PC-9 (cell line): ENCODE data around the gene CISTR. TPM values are rescaled to one million over a fixed set of nuclear protein-coding genes. Genes with fewer than 3 reads are reported as not detected.

ENCODE experiments used
- BruUV-seq: library from RNA; stranded (reverse); fragments of 400-500 nt; replicated peaks from 2 replicates; lab custom pipeline; 2021; lab: Mats Ljungman, UMichigan
- CTCF ChIA-PET: fragments of 300-600 bp; sonication (Branson Sonifier 250); formaldehyde crosslinking; loops from one replicate; lab custom pipeline; 2022; ENCODE audit warnings: antibody characterized with exemption; lab: Charles Lee
- POLR2A ChIA-PET: fragments of 300-600 bp; sonication (Branson Sonifier 250); formaldehyde crosslinking; loops from one replicate; lab custom pipeline; 2022; ENCODE audit warnings: antibody characterized with exemption; ENCODE audit not compliant: unreplicated experiment; lab: Charles Lee
- DNase-seq, 2 experiments: peaks; one replicate each; pipeline versions ENCODE4 v3.0.0 to v3.0.0-alpha.2; 2015 to 2022; ENCODE audit warnings: mixed read lengths in 1 of 2
- H2AFZ ChIP-seq: fragments of 200-600 bp; sonication (generic); 2 replicates; pipeline ENCODE4 v1.8.1; 2017; ENCODE audit warnings: antibody characterized with exemption
- H3F3A ChIP-seq: fragments of 200-600 bp; sonication (generic); 2 replicates; pipeline ENCODE4 v1.8.1; 2017; ENCODE audit warnings: antibody characterized with exemption, mild to moderate bottlenecking, low read depth; ENCODE audit not compliant: insufficient read depth
- H3K27ac ChIP-seq: fragments of 200-600 bp; sonication (generic); 2 replicates; pipeline ENCODE4 v1.6.1; 2016; ENCODE audit warnings: mixed run types
- H3K27me3 ChIP-seq: fragments of 200-600 bp; sonication (generic); 2 replicates; pipeline ENCODE4 v1.6.1; 2016; ENCODE audit warnings: low read depth, mixed run types; ENCODE audit not compliant: insufficient read depth
- H3K36me3 ChIP-seq: fragments of 200-600 bp; sonication (generic); 2 replicates; pipeline ENCODE4 v1.6.1; 2016; ENCODE audit warnings: low read depth, mixed run types
- H3K4me1 ChIP-seq: fragments of 200-600 bp; sonication (generic); replicated peaks from 2 replicates; pipeline ENCODE4 v1.6.1; 2016; ENCODE audit warnings: mixed run types; ENCODE audit not compliant: insufficient read depth
- H3K4me2 ChIP-seq: fragments of 200-600 bp; sonication (generic); 2 replicates; pipeline ENCODE4 v1.6.1; 2017; ENCODE audit warnings: mixed run types
- H3K4me3 ChIP-seq: fragments of 200-600 bp; sonication (generic); 2 replicates; pipeline ENCODE4 v1.6.1; 2016; ENCODE audit warnings: mixed run types
- H3K79me2 ChIP-seq: fragments of 200-600 bp; sonication (generic); 2 replicates; pipeline ENCODE4 v1.6.1; 2017; ENCODE audit warnings: low read depth, mixed run types
- H3K9me2 ChIP-seq: fragments of 200-600 bp; sonication (generic); 2 replicates; pipeline ENCODE4 v1.8.1; 2017; ENCODE audit warnings: mild to moderate bottlenecking; ENCODE audit not compliant: insufficient read depth
- H3K9me3 ChIP-seq: fragments of 200-600 bp; sonication (generic); 2 replicates; pipeline ENCODE4 v1.8.1; 2016; ENCODE audit warnings: low read depth; ENCODE audit not compliant: insufficient read depth
- H4K20me1 ChIP-seq: fragments of 200-600 bp; sonication (generic); 2 replicates; pipeline ENCODE4 v1.8.1; 2017; ENCODE audit not compliant: insufficient read depth
- EZH2 ChIP-seq: fragments of 200-600 bp; sonication (generic); IDR thresholded peaks from 2 replicates; pipeline ENCODE4 v1.8.0; 2017; ENCODE audit warnings: antibody characterized with exemption, low read depth
- intact Hi-C: fragments of 100-400 bp; cut with micrococcal nuclease; formaldehyde crosslinking; loops from one replicate; pipeline ENCODE4 v1.10.0; 2022; ENCODE audit not compliant: unreplicated experiment
- total RNA-seq: library from RNA; stranded (reverse); gene quantifications from 2 replicates; pipeline ENCODE4 v1.2.3, GENCODE V29; 2021
- TF ChIP-seq, protein P1 (sequence below): fragments of 200-600 bp; sonication (generic); conservative IDR thresholded peaks from 2 replicates; pipeline ENCODE4 v1.6.1; 2017; ENCODE audit warnings: mixed run types, antibody characterized with exemption, mild to moderate bottlenecking, moderate library complexity

Gene CISTR
- total RNA-seq, 1 experiment from 2014 or later, result not detected

DNA sequence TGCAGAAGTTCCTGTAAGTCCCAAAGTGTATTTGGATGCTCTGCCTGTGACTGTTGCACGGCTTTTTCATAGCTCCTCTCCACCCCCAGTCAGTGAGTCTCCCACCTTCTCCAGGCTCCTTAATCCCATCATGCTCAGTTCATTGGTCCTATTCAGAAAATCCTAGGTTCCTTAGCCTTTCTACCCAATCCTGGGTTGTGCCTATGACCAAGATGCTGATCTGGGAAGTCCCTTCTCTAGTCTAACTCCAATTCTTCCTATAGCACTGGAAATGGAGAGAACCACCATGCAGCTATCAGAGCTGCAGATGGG, 7.7 kb downstream of the CISTR start:
- H4K20me1 ChIP-seq, result no peaks in the 10 kb centered on the region
- H3K9me3 ChIP-seq, result no peaks in the 10 kb centered on the region
- ChIA-PET POLR2A (interaction anchor here (0.6 kb wide), 1 partner anchor 115 kb away, joined by 7 read pairs; no protein-coding TSS in a partner anchor), CTCF (interaction anchor here (0.8 to 2.0 kb wide), 7 partner anchors 9 to 638 kb away, joined by 3 to 18 read pairs (median 5); partner anchors contain the start of gene CALCOCO1)
- H3K4me1 ChIP-seq, result no peaks in the 10 kb centered on the region
- TF ChIP-seq EZH2, result no peak
- TF ChIP-seq, protein P1, sequence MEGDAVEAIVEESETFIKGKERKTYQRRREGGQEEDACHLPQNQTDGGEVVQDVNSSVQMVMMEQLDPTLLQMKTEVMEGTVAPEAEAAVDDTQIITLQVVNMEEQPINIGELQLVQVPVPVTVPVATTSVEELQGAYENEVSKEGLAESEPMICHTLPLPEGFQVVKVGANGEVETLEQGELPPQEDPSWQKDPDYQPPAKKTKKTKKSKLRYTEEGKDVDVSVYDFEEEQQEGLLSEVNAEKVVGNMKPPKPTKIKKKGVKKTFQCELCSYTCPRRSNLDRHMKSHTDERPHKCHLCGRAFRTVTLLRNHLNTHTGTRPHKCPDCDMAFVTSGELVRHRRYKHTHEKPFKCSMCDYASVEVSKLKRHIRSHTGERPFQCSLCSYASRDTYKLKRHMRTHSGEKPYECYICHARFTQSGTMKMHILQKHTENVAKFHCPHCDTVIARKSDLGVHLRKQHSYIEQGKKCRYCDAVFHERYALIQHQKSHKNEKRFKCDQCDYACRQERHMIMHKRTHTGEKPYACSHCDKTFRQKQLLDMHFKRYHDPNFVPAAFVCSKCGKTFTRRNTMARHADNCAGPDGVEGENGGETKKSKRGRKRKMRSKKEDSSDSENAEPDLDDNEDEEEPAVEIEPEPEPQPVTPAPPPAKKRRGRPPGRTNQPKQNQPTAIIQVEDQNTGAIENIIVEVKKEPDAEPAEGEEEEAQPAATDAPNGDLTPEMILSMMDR, result no peak
- no peak overlapping the region for H3K4me3 ChIP-seq
- no peak overlapping the region for H3K4me2 ChIP-seq
- intact Hi-C loops, result no loop called here
- no peak overlapping the region for H2AFZ ChIP-seq
- H3K36me3 ChIP-seq, result no peaks in the 10 kb centered on the region
- H3K27ac ChIP-seq, result no peak overlapping the region
- no TSS peak for BruUV-seq
- no peaks in the 10 kb centered on the region for H3K79me2 ChIP-seq
- H3F3A ChIP-seq, result no peaks in the 10 kb centered on the region
- DNase-seq, result no peak
- H3K27me3 ChIP-seq, result peaks cover 16% of the 10 kb centered on the region
- no peaks in the 10 kb centered on the region for H3K9me2 ChIP-seq

DNA sequence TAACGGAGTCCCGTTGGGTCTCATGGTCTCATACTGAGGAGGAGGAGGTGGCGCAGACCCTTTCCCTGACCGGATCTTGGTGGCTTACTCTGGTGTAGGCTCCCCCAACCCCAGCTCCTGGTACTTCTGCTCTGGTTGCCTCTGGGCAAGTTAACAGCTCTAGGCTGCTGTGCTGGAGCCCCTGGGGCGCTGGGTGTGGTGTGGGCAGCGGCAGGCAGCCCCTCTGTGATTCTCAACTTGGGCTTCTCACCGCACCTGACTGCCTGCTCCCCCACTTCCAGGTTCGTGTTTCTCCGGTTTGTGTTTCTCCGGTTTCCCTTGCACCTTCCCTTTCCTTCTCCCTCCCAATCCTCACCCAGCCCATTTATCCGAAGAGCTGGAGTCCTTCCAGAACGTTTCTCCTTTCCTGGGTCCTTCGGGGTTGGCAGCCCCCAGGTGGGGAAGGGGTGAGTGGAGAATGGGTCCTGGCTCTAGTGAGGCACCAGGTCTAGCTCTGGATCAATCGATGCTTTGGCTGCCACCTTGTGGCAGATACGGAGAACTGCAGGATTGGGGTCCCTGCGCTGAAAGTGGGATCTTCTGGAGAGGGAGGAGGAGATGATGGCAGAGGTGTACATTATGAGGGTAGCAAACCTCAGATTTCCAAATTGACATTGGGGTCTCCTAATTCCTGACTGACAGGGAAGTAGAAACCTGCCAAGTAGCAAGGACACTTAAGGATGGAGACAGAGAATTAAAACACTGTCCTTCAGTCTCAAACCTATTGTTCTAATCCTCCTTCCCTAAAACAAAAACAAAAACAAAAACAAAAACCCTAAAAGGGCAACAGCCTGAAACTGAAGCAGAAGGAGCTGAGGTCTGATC, 8.3 kb downstream of the CISTR start:
- H3K4me2 ChIP-seq, result no peak overlapping the region
- peak; percentile 55 to 60 for DNase-seq
- intact Hi-C loops, result loop anchor here (1.0 kb wide), 2 partner anchors 42 to 200 kb away; no protein-coding TSS in a partner anchor
- H4K20me1 ChIP-seq, result no peaks in the 10 kb centered on the region
- ChIA-PET POLR2A (interaction anchor here (0.6 to 0.7 kb wide), 2 partner anchors 115 to 728 kb away, joined by 3 to 7 read pairs; no protein-coding TSS in a partner anchor), CTCF (interaction anchor here (0.6 to 2.0 kb wide), 9 partner anchors 8 to 638 kb away, joined by 3 to 18 read pairs (median 5); partner anchors contain the start of gene CALCOCO1)
- no peak overlapping the region for H3K27ac ChIP-seq
- H3K4me3 ChIP-seq, result no peak overlapping the region
- peaks cover 21% of the 10 kb centered on the region for H3K27me3 ChIP-seq
- H2AFZ ChIP-seq, result no peak overlapping the region
- H3K9me3 ChIP-seq, result no peaks in the 10 kb centered on the region
- H3K4me1 ChIP-seq, result no peaks in the 10 kb centered on the region
- no peaks in the 10 kb centered on the region for H3K9me2 ChIP-seq
- H3F3A ChIP-seq, result no peaks in the 10 kb centered on the region
- H3K36me3 ChIP-seq, result no peaks in the 10 kb centered on the region
- H3K79me2 ChIP-seq, result no peaks in the 10 kb centered on the region
- no peak for TF ChIP-seq EZH2
- TF ChIP-seq, protein P1, result peak; percentile 95
- BruUV-seq, result no TSS peak

DNA sequence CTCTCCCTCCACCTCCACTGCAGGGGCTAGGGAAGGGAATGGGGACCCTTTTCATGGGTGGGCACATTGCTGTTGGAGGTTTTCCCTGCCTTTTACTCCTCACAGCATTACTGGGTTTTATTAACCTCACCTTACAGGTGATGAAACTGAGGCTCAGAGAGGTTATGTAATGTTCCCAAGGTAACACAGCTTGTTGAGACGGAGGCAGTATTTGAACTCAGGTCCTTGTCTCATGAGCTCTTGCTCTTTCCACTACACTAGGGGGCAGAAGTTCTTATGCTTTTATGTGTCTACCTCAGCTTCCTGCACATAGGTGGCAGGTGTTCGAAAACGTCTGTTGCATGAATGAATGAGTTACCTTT, 11.7 kb downstream of the CISTR start:
- H3K27me3 ChIP-seq, result peaks cover 28% of the 10 kb centered on the region
- no peak overlapping the region for H3K27ac ChIP-seq
- CTCF ChIA-PET, result interaction anchor here (0.6 kb wide), 1 partner anchor 293 kb away, joined by 3 read pairs; the partner anchor contains the start of gene HOXC5
- no peaks in the 10 kb centered on the region for H3F3A ChIP-seq
- no peaks in the 10 kb centered on the region for H3K36me3 ChIP-seq
- intact Hi-C loops, result no loop called here
- H3K4me1 ChIP-seq, result no peaks in the 10 kb centered on the region
- TF ChIP-seq, protein P1, result no peak
- no peak for TF ChIP-seq EZH2
- no peak overlapping the region for H3K4me2 ChIP-seq
- no peak overlapping the region for H2AFZ ChIP-seq
- H3K9me2 ChIP-seq, result no peaks in the 10 kb centered on the region
- no peaks in the 10 kb centered on the region for H3K9me3 ChIP-seq
- no TSS peak for BruUV-seq
- H3K4me3 ChIP-seq, result no peak overlapping the region
- no peaks in the 10 kb centered on the region for H4K20me1 ChIP-seq
- POLR2A ChIA-PET, result no interaction called here
- no peaks in the 10 kb centered on the region for H3K79me2 ChIP-seq
- DNase-seq, result no peak
